Measurements from ENCODE around the gene SAP30.

- TF ChIP-seq CTCF (IDR thresholded peaks at IDR 0.05) = no peak
- no peak for TF ChIP-seq POLR2A (IDR thresholded peaks at IDR 0.05)
- no peak for TF ChIP-seq POLR2AphosphoS5 (IDR thresholded peaks at IDR 0.05)
Observed at GRCh38 chr4:173345648-173346047, 25.1 kb upstream of the SAP30 start.

All from gastroesophageal sphincter (tissue), 3 donors.